HG03139 (cell line): ENCODE results near the gene SNW1.
"Not testable (repeated sequence)": the region's sequence is repeated elsewhere in the genome, so short reads cannot be mapped to it uniquely, and the experiment has no call there.

Source experiments
- ATAC-seq: cut with Tn5 transposase; IDR thresholded peaks from one replicate; pipeline ENCODE4 v1.9.1; 2021; ENCODE audit not compliant: unreplicated experiment

Gene SNW1

DNA sequence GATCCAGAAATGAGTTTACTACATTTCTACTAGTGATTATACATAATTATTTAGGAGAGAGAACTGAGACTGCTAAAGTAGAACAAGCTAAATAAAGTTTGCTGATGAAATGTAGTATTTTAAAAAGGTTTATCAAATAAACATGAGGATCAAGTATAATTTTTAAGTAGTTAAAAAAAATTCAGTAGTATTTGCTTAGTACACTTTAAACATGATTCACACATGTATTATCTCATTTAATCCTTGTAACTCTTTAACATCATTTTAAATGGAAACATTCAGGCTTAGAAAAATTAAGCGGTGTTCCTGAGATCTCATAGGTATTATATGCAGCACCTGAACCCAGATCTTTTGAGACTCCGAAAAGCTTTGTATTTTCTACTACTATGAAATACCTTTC, 8.7 kb downstream of the SNW1 start:
- ATAC-seq: no peak

DNA sequence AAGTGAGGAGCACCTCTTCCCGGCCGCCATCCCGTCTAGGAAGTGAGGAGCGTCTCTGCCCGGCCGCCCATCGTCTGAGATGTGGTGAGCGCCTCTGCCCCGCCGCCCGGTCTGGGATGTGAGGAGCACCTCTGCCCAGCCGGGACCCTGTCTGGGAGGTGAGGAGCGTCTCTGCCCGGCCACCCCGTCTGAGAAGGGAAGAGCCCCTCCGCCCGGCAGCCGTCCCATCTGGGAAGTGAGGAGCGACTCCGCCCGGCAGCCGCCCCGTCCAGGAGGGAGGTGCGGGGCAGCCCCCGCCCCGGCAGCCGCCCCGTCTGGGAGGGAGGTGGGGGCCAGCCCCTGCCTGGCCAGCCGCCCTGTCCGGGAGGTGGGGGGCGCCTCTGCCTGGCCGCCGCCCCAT, 13.5 kb downstream of the SNW1 start:
- ATAC-seq: not testable (repeated sequence)

DNA sequence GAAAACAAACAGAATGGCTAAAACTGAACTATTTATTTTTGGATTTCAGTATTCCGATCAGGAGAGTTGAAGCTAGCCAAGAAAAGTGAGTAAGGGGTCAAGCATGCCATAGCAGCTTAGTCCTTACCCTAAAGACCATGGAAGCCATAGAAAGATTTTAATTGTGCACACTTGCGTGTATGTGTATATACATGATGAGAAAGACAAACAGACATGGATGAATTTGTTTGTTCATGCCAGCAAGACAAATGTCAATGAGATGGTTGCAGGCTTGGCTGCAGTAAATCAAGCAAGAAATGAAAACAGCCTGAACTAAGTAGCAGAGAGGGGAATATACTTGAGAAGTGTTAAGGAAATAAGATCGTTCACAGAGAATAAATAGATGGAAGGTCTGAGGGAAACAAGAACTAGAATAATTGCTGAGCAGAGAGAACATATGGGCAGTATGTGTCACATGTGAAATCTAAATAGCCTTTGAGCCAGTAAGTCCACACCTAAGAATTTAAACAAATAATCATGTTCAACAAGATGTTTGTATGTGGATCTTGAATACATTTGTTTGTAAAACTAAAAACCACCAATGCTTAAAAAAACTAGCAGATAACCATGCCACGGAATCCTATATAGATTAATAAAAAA, 14.8 kb downstream of the SNW1 start:
- no peak for ATAC-seq

- ATAC-seq: no peak
Observed at GRCh38 chr14:77741438-77741837, 19.5 kb downstream of the SNW1 start.

DNA sequence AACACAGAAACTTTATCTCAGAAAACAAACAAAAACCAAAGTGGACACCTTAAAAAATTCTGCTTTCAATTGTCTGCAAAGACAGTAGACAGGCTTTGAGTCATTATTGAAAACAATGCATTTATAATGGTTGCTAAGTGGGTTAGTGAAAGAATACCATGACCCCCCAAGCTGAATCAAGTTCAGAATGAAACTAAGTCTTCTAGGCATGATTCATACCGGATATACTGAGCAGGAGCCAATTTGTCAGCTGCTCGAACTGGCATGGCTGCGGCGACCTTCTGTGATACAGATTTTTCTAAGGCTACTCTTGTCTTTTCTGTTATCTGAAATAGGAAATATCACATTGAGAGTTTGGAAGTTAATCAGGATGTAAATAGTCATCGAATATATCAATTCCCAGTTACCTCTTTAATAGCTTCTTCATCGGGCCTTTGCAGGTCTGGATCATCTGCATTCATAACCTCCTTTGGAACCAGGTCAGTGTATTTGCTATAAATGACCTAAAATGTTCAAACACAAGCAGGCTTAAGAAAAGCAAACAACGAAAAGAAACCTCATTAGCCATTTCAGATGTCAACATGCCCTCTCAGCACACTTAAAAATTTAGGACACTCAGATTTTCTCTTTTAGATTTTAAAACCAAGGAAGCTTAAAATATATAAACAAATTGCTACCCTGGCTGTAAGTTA, 22.3 kb downstream of the SNW1 start:
- no peak for ATAC-seq

DNA sequence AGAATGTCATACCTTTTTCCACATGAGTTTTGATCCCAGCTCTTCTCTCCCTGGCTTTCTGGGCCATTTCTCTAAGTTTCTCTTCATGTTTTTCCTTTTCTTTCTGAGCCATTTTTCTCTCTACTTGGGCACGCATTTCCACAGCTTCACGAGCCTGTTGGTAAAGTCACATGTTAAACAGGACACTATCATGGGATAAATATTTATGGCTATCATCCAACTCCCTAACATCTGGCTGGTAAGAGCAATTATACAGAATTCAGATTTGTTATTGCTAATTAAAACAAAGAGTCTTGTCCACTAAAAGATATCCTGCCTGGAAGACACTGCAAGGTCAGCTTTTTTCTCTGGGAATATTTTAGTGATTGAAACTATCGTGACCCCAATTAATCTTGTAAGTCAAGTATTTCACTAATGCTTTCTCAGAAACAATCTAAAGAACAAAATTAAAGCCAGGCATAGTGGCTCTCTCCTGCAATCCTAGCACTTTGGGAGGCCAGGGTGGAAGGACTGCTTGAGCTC, 29.9 kb downstream of the SNW1 start:
- ATAC-seq: no peak

DNA sequence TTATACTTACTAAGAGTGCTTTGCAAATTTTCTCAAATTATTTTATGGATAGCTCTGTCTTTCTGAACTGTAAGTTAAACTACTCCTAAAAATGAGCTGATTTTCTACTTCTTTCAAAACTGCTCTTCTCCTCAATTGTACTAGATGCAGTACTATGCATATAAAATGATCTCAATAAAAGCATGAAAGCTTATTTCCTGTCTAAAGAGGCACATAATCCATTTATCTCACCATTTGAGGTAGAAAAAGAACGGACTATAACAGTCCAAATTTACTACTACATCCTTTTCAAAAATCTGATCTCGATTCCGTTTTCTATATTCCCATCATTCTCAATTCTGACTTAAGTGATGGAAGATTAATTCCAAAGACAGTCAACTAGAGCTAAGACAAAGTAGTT, 38.7 kb downstream of the SNW1 start:
- no peak for ATAC-seq

- ATAC-seq: no peak
Observed at GRCh38 chr14:77721437-77721836, 39.5 kb downstream of the SNW1 start.

DNA sequence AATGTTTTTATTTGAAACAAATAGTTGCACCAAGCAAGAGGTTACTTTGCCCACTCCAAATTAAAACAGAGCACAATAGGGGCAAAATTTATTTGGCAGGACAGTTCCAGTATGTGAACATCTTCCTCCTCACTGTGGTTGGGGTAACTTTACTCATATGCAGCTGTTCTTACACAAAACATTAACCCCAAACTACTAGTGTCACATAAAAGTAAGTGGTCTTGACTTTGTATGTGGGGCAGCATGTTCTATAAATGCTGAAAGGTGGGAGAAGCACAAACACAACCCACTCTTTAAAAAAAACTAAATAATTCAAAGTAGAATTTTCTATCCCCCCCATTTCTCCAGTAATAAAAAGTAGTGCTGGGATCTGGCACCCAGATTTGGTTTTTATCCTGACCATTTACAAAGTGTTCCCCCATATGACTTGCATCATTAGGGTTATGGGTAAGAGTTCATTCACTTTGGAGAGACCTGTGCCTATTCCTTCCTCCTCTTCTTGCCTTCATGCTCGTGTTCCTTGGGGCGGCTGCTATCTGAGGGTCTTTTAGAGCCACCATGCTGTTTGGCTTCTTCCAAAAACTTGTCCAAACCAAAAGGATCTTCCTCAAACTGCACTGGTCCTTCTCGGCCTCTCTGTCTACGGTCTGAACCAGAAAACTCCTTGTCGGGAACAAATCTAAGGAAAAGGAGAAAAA, 43.2 kb downstream of the SNW1 start:
- no peak for ATAC-seq

GRCh38 chr14:77714926-77715325, 46.0 kb downstream of the SNW1 start:
- ATAC-seq: no peak

GRCh38 chr14:77710364-77710763, 50.6 kb downstream of the SNW1 start:
- ATAC-seq: no peak

DNA sequence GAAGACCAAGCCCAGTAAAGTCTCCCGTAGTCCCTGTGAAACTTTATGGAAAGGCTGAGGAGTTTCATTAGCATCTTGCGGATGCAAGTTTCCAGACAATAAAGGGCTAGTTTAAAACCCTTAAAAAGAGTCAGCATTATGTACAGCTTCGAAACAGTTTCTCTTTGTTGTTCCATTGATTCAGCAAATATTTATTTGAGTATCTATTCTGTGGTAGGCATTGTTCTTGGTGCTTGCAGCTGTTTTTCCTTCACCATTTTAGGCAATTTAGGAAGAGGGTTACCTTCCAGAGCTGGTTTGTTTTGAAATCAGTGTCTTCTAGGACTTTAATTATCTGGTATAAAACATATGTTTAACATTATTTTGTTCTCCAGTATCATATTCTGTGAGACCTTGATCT, 51.5 kb downstream of the SNW1 start:
- no peak for ATAC-seq

GRCh38 chr14:77708749-77709148, 52.2 kb downstream of the SNW1 start:
- no peak for ATAC-seq

GRCh38 chr14:77707724-77708408, 53.1 kb downstream of the SNW1 start, which contains the start of the genes ALKBH1 and SLIRP:
TSS of gene ALKBH1 (minus strand) at chr14:77708023. CDS start at chr14:77708004, 19 bp downstream.
TSS of gene SLIRP (plus strand) at chr14:77708103. CDS start at chr14:77708112, 9 bp downstream.
- ATAC-seq: peak; percentile 99

- ATAC-seq: no peak
Observed at GRCh38 chr14:77707355-77707723, 53.6 kb downstream of the SNW1 start.

- ATAC-seq: no peak
Observed at GRCh38 chr14:77691259-77691658, 69.7 kb downstream of the SNW1 start.

- no peak for ATAC-seq
Observed at GRCh38 chr14:77682158-77682553, 78.8 kb downstream of the SNW1 start.

DNA sequence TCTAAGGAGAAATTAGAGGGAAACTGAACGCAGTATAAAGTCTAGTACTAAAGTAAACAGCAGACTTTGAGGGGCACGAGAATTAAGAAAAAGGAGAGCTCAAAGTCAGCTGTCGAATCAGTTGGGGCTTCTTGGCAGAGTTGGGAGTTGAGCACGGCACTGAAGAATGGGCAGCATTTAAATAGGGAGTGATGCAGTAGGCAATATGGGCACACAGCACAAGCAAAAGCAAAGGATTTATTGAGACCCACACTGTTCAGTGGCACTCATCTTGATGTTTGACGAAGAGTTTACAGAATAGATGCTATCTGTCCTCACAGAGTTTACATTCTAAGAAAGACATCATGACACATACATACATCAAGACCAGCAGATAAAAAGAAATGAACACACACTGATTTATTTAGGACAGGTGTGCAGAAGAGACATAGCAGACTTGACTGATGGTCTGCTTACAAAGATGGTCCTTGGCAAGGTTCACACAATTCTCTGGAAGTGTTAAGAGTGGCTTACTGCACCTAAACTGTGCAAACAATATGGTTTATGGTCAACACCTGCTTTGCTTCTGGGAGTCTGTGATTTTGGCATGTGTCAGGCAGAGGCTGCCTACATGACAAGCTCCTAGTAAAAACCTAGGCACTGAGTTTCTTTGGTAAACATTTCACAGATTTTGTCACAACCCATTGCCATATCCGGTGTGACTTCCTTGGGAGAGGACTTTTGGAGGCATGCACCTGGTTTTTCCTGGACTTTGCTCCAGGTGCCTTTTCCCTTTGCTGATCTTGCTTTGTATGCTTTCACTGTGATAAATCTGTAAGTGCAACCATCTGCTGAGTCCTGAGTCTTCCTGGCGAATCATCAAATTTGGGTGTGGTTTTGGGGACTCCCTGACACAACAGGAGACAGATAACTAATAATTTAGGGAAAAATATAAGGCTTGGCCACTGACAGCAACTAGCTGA, 79.5 kb downstream of the SNW1 start:
- ATAC-seq: no peak

DNA sequence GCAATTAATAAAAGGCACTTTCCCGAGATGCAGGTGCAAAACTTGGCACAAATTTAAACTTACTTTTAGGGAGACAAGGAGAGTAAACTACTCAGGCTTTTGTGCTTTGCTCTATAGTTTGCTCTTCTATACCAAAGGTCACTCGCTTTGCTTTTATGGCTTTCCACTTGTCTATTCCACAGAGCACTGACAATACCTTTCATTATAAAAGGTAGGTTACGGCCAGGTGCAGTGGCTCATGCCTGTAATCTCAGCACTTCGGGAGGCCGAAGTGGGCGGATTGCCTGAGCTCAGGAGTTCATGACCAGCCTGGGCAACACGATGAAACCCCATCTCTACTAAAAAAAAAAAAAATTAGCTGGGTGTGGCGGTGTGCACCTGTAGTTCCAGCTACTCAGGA, 86.0 kb downstream of the SNW1 start:
- no peak for ATAC-seq

DNA sequence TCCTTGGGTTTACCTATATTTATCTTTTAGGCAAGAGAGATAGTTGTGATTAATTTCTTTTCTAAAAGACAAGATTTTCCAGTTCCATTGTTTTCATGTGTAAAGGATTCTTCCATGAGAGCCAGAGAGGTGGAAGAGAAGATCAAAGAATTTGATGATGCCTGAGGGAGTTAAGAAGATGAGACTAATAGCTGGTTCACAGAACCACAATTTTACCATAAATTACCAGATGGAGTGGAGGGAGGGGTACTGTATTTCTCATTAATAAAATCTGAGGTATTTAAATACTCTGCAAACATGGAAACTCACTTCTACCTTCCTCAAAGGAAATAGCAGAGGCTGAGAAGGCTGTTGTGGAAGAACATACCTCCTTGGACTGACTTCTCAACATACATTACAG, 87.8 kb downstream of the SNW1 start:
- ATAC-seq: no peak
